Loucy (cell line): ENCODE results near the gene TIGD4.

ENCODE experiments used
- H2AFZ ChIP-seq: fragments of 200-600 bp; sonication (generic); 2 replicates; pipeline ENCODE4 v1.6.0; 2016; ENCODE audit warnings: antibody characterized with exemption, mild to moderate bottlenecking, low read length, moderate library complexity
- H3F3A ChIP-seq: fragments of 200-600 bp; 2 replicates; pipeline ENCODE4 v1.6.0; 2016; ENCODE audit warnings: antibody characterized with exemption, low read depth, mild to moderate bottlenecking
- H3K27me3 ChIP-seq: fragments of 200-600 bp; sonication (generic); 2 replicates; pipeline ENCODE4 v1.6.1; 2014; ENCODE audit warnings: low read length, mild to moderate bottlenecking; ENCODE audit not compliant: insufficient read depth, poor library complexity, severe bottlenecking
- H3K36me3 ChIP-seq: fragments of 200-600 bp; sonication (generic); 2 replicates; pipeline ENCODE4 v1.6.1; 2016; ENCODE audit warnings: low read length; ENCODE audit not compliant: insufficient read depth
- H3K4me1 ChIP-seq: fragments of 200-600 bp; sonication (generic); 2 replicates; pipeline ENCODE4 v1.5.1; 2014; ENCODE audit warnings: low read length, mild to moderate bottlenecking; ENCODE audit not compliant: insufficient read depth, poor library complexity, severe bottlenecking
- H3K4me2 ChIP-seq: fragments of 200-600 bp; sonication (generic); 2 replicates; pipeline ENCODE4 v1.6.0; 2014; ENCODE audit warnings: antibody characterized with exemption, low read length, low read depth, mild to moderate bottlenecking; ENCODE audit not compliant: poor library complexity, severe bottlenecking
- H3K4me3 ChIP-seq: fragments of 200-600 bp; sonication (generic); 2 replicates; pipeline ENCODE4 v1.5.1; 2014; ENCODE audit warnings: low read length, mild to moderate bottlenecking, mixed read lengths; ENCODE audit not compliant: poor library complexity, severe bottlenecking
- H3K79me2 ChIP-seq: fragments of 200-600 bp; sonication (generic); 2 replicates; pipeline ENCODE4 v1.6.1; 2014; ENCODE audit warnings: low read length; ENCODE audit not compliant: insufficient read depth
- H3K9ac ChIP-seq: fragments of 200-600 bp; sonication (generic); 2 replicates; pipeline ENCODE4 v1.6.0; 2014; ENCODE audit warnings: mild to moderate bottlenecking, low read depth, low read length, moderate library complexity; ENCODE audit not compliant: poor library complexity, severe bottlenecking
- H3K9me2 ChIP-seq: fragments of 200-600 bp; sonication (generic); replicated peaks from 2 replicates; pipeline ENCODE4 v1.6.1; 2016; ENCODE audit warnings: low read depth, low read length, mixed read lengths
- H3K9me3 ChIP-seq: fragments of 200-600 bp; sonication (generic); 2 replicates; pipeline ENCODE4 v1.6.1; 2014; ENCODE audit warnings: mild to moderate bottlenecking, antibody characterized with exemption, low read length, low read depth; ENCODE audit not compliant: insufficient read depth
- H4K20me1 ChIP-seq: fragments of 200-600 bp; sonication (generic); 2 replicates; pipeline ENCODE4 v1.6.0; 2014; ENCODE audit warnings: antibody characterized with exemption, low read length, mild to moderate bottlenecking; ENCODE audit not compliant: insufficient read depth, poor library complexity, severe bottlenecking
- EZH2phosphoT487 ChIP-seq: fragments of 200-600 bp; IDR thresholded peaks from 2 replicates; pipeline ENCODE4 v1.6.1; 2018; ENCODE audit warnings: antibody characterized with exemption, mild to moderate bottlenecking, moderate library complexity, borderline replicate concordance
- TF ChIP-seq, protein P1 (sequence below): fragments of 200-600 bp; sonication (generic); conservative IDR thresholded peaks from 2 replicates; pipeline ENCODE4 v1.5.1; 2014; ENCODE audit warnings: mild to moderate bottlenecking, antibody characterized with exemption, low read length

Gene TIGD4

DNA sequence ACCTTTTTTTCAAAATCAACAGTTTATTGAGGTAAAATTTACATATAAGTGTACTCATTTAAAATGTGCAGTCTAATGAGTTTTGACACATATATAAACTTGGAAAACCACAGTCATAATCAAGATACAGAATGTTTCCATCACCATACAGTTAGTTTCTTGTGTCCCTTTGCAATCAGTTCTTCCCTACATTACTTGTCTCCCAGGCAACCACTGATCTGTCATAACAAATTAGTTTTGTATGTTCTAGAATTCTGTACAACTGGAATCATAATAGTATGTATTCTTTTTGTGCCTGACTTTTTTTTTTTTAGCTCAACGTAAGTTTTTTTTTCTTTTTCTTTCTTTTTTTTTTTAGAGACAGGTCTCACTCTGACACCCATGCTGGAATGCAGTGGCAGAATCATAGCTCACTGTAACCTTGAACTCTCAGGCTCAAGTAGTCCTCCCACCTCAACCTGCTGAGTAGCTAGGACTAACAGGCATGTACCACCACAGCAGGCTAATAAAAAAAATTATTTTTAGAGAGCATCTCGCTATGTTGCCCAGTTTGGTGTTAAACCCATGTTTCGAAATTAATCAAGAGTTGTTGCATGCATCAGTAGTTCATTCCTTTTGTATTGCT lies 27.1 kb upstream of the TIGD4 start:
- H3F3A ChIP-seq, result peaks cover 4% of the 10 kb centered on the region; the same call in 1 of the 2 replicates
- H4K20me1 ChIP-seq, result no peaks in the 10 kb centered on the region
- no peaks in the 10 kb centered on the region for H3K27me3 ChIP-seq
- peaks cover 2% of the 10 kb centered on the region; the same call in 1 of the 2 replicates for H3K36me3 ChIP-seq
- H3K79me2 ChIP-seq, result peaks cover 85% of the 10 kb centered on the region
- TF ChIP-seq, protein P1, sequence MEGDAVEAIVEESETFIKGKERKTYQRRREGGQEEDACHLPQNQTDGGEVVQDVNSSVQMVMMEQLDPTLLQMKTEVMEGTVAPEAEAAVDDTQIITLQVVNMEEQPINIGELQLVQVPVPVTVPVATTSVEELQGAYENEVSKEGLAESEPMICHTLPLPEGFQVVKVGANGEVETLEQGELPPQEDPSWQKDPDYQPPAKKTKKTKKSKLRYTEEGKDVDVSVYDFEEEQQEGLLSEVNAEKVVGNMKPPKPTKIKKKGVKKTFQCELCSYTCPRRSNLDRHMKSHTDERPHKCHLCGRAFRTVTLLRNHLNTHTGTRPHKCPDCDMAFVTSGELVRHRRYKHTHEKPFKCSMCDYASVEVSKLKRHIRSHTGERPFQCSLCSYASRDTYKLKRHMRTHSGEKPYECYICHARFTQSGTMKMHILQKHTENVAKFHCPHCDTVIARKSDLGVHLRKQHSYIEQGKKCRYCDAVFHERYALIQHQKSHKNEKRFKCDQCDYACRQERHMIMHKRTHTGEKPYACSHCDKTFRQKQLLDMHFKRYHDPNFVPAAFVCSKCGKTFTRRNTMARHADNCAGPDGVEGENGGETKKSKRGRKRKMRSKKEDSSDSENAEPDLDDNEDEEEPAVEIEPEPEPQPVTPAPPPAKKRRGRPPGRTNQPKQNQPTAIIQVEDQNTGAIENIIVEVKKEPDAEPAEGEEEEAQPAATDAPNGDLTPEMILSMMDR, result no peak
- TF ChIP-seq EZH2phosphoT487, result no peak
- peak overlapping the region; percentile 71 for H3K4me2 ChIP-seq
- peak overlapping the region; percentile 7 for H3K9ac ChIP-seq
- peaks cover 66% of the 10 kb centered on the region for H3K4me1 ChIP-seq
- no peak overlapping the region for H2AFZ ChIP-seq
- no peaks in the 10 kb centered on the region for H3K9me2 ChIP-seq
- H3K4me3 ChIP-seq, result peak overlapping the region; percentile 61
- no peaks in the 10 kb centered on the region for H3K9me3 ChIP-seq

DNA sequence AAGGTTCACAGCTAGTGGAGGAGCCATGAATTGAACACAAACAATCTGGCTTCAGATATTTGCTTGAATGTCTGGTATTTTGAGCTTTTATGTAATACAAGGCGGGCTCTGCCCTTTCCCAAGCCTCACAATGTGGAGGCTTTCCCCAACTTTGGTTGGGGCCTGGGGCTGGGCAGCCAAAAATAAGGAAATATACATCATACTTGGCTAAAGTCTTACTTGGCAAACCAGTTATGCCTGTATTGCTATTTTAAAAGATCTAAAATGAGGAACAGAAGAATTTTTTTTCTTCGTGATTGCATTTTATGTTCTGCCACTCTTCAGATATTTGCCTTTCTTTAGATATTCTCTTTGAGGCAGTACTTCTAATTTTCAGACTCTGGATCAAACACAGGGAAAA lies 26.3 kb upstream of the TIGD4 start:
- H3K4me3 ChIP-seq, result no peak overlapping the region
- peaks cover 74% of the 10 kb centered on the region for H3K4me1 ChIP-seq

DNA sequence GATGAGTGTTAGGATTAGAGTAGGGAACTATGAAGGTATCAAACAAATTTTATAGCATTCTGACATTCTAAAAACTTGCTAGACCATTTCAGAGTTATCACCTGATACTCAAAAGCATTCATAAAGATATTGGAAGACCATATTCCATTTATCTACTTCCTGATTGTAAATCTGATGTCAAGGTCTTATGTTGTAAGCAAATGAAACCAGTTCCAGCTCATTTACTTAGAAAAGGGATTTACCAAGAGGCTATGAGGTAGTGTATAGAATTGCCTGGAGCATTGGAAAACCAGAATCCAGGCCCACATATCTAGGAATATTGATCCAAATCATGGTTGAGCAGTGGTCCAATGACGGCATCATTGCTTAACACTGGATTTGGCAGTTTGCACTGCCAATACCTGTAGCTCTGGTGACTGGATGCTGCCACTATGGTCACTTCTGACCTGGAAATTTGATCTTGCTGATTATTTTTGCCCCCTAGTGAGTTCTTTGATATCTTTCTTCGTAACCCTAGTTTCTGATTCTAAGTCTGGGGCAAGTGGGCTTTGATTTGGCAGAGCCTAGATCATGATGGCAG lies 25.6 kb upstream of the TIGD4 start:
- peak overlapping the region; percentile 5 for H3K4me2 ChIP-seq
- H3K79me2 ChIP-seq, result peaks cover 84% of the 10 kb centered on the region
- no peak overlapping the region for H3K4me3 ChIP-seq
- H3K27me3 ChIP-seq, result no peaks in the 10 kb centered on the region
- H3K9me3 ChIP-seq, result no peaks in the 10 kb centered on the region
- H3K4me1 ChIP-seq, result peaks cover 76% of the 10 kb centered on the region
- no peak for TF ChIP-seq EZH2phosphoT487
- TF ChIP-seq, protein P1, result no peak
- peaks cover 4% of the 10 kb centered on the region; the same call in 1 of the 2 replicates for H3F3A ChIP-seq
- no peaks in the 10 kb centered on the region for H4K20me1 ChIP-seq
- peaks cover 2% of the 10 kb centered on the region; the same call in 1 of the 2 replicates for H3K36me3 ChIP-seq
- H2AFZ ChIP-seq, result no peak overlapping the region
- no peaks in the 10 kb centered on the region for H3K9me2 ChIP-seq
- H3K9ac ChIP-seq, result no peak overlapping the region

More for the DNA sequence above, 26.3 kb upstream of the TIGD4 start:
- no peaks in the 10 kb centered on the region for H3K9me2 ChIP-seq
- no peak overlapping the region for H2AFZ ChIP-seq
- H3K36me3 ChIP-seq, result peaks cover 2% of the 10 kb centered on the region; the same call in 1 of the 2 replicates
- peak overlapping the region; percentile 5 for H3K4me2 ChIP-seq
- H3F3A ChIP-seq, result peaks cover 4% of the 10 kb centered on the region; the same call in 1 of the 2 replicates
- no peaks in the 10 kb centered on the region for H4K20me1 ChIP-seq
- peak overlapping the region; percentile 7 for H3K9ac ChIP-seq
- no peaks in the 10 kb centered on the region for H3K27me3 ChIP-seq
- H3K9me3 ChIP-seq, result no peaks in the 10 kb centered on the region
- TF ChIP-seq, protein P1, result no peak
- TF ChIP-seq EZH2phosphoT487, result no peak
- H3K79me2 ChIP-seq, result peaks cover 85% of the 10 kb centered on the region
